ENCODE results near the gene PRR20B. TPM values are rescaled to one million over a fixed set of nuclear protein-coding genes. Genes with fewer than 3 reads are reported as not detected.

Gene PRR20B
- not detected in 2 replicates for total RNA-seq (2014; rRNA removed; shearing (Covaris generic))

GRCh38 chr13:57147188-57147587 lies at the start of gene PRR20B:
TSS of gene PRR20B (plus strand) at chr13:57147488. CDS start at chr13:57147875, 387 bp downstream.

GRCh38 chr13:57140235-57140968 lies 6.9 kb upstream of the PRR20B start, which contains the start of gene PRR20A:
TSS of gene PRR20A (plus strand) at chr13:57140918. CDS start at chr13:57141305, 387 bp downstream.

DNA sequence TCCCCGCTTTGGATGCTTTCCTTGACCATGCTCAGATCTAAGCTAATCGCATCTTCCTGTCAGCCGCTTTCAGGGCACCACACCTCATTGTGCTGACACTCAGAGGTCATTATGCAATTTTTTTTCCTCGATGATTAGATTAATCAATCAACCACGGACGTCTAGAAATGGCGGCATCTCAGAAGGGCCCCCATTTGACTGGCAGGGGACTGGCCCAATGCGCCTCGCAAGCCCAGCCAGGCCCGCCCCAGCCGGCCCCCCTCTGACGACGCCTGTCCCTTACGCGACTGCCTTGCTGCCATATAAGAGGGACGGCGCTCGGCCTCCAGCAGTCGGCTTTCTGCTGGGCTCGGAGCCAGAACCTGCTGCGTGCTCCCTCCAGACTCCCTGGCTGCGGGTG lies 6.5 kb downstream of the PRR20B start, which contains the start of gene PRR20C:
PRR20C (plus strand) TSS at position 301 of the 400 bp plus-strand sequence. CDS start 387 bp downstream, outside the sequence.

GRCh38 chr13:57160332-57160731 lies 13.0 kb downstream of the PRR20B start, which contains the start of gene PRR20D:
TSS of gene PRR20D (plus strand) at chr13:57160632. CDS start at chr13:57161019, 387 bp downstream.

GRCh38 chr13:57166897-57167296 lies 19.6 kb downstream of the PRR20B start, which contains the start of gene PRR20E:
TSS of gene PRR20E (plus strand) at chr13:57167197. CDS start at chr13:57167584, 387 bp downstream.

Small RNA genes lying within 50 kb of the gene (small RNA-seq; reads per million reads assigned to genes)
- gene PRR20FP: not detected

Other genes with a start within 250 kb of the PRR20B start
- gene PRR20A, start 6.6 kb upstream of the PRR20B start, total RNA-seq (2014; rRNA removed; shearing (Covaris generic)): not detected in 2 replicates
- not detected in 2 replicates for gene PRR20C, start 6.6 kb downstream of the PRR20B start, total RNA-seq (2014; rRNA removed; shearing (Covaris generic))
- not detected in 2 replicates for gene PRR20D, start 13.1 kb downstream of the PRR20B start, total RNA-seq (2014; rRNA removed; shearing (Covaris generic))
- not detected in 2 replicates for gene PRR20E, start 19.7 kb downstream of the PRR20B start, total RNA-seq (2014; rRNA removed; shearing (Covaris generic))